NCI-H146 (cell line): Measurements from ENCODE around the gene PREX1.

ENCODE experiments used
- DNase-seq: peaks from one replicate; lab custom pipeline; 2025; lab: John Stamatoyannopoulos, UW

PREX1 gene

GRCh38 chr20:48698507-48699267, 129.1 kb downstream of the PREX1 start:
- DNase-seq, result no peak

- DNase-seq, result peak; percentile 19
Measured at GRCh38 chr20:48697845-48698491, 129.8 kb downstream of the PREX1 start.

DNA sequence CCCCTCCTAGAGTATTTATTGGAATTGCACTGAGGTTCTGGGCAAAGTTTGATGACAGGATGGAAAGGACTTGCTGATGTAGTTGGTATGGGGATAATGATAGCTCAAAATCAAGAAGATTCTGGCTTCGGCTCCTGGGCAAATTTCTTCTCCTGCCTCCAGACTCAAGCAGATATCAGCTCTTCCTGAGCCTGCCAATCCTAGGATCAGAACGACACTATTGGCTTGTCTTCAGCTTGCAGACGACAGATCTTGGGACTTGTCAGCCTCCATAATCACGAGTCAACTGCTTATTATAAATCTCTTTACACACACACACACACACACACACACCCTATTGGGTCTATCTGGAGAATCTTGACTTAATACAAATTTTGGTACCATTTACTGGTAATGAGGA, 131.1 kb downstream of the PREX1 start:
- no peak for DNase-seq

DNA sequence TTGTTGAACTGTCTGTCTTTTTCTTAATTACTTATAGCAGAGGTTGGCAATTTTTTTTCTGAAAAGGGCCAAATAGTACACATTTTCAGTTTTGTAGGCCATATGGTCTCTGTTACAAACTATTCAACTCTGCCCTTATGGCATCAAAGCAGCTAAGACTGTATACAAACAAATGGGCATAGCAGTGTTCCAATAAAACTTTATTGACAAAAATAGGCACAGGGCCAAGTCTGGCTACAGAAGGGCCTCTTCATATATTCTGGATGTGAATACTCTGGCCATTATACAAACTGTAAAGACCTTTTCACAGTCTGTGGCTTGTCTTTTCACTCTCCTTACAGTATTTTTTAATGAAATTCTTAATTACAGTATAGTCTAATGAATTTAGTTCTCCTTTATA, 132.1 kb downstream of the PREX1 start:
- DNase-seq, result no peak

DNA sequence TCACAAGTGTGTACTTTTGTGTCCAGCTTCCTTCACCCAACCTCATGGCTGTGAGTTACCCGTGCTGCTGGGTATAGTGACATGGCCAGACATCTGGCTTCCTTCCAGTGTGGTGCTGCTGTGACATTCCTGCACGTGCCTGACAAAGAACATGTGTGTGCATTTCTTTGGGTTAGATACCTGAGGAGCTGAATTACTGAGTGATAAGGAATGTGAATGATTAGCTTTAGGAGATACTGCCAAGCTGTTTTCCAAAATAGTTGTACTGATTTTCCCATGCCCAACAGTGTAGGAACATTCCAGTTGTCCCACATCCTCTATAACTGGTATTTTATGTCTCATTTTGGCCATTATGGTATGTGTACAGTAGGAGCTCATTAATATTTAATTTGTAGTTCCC, 132.5 kb downstream of the PREX1 start:
- DNase-seq, result no peak

- no peak for DNase-seq
Measured at GRCh38 chr20:48694381-48694865, 133.4 kb downstream of the PREX1 start.

GRCh38 chr20:48691523-48691922, 136.3 kb downstream of the PREX1 start:
- no peak for DNase-seq

DNA sequence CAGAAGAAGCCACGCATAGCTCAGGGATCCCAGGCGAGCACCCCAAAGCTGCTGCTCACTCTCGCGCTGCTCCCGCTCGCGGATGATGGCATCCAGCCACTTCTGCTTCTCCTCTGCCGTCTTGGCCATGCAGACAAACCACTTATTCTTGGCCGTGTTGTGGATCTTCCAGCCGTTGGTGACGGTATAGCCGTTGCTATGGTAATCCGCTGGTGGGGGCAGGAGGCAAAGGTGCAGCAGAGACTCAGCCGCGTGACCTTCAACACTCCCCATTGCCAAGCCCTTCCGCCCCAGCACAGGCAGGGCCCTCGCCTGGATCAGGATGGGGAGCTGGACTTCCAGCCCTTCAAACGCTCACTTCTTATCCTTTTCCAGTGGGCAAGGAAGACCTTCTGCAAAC, 136.9 kb downstream of the PREX1 start:
- no peak for DNase-seq

DNA sequence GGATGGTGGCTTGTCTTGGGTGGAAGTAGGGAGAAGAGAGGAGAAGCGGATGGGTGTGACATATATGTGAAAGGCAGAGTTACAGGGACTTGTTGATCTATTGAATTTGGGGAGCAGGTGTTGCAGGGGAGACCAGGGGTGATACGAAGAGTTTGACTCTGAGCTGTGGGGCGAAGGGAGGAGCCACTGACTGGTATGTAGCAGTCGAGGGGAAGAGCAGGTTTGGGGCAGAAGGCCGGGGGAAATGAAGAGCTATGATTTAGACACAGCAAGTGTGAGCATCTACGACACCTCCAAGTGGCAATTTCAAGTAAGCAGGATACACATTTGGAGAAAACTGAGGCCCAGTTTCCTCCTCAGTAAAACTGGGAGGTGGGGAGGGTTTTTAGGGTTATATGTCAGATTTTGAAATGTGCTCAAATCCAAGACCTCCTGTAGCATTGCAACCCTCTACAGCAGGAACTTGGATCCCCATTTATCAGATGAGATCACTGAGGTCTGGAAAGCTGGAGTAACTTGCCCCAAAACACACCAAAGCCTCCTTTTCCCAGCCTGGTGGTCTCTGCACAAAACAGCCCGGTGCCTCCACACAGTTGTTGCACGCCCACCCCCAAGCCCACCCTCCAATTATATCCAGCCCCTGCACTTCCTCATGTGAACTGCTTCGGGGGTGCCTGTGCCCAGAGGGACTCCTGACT, 137.8 kb downstream of the PREX1 start:
- DNase-seq, result no peak

GRCh38 chr20:48689388-48689787, 138.4 kb downstream of the PREX1 start:
- DNase-seq, result no peak

DNA sequence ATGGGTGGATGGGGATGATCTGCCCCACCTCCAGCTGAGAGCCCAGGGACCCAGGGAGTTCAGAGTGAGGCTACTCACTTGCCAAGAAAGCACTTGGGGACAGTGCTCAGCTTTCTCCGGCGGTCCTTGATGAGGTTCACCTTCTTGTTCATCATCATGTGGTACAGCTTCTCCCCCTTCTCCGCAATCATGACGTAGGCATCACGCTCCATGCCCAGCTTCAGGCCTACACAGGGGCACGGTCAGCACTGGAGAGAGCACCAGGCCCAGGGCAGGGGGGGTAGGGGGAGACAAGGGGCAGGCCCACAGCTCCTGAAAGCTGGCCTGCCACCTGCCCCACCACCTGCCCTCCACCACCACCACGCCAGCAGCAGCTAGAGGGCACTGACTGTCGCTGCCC, 139.2 kb downstream of the PREX1 start:
- DNase-seq, result no peak

DNA sequence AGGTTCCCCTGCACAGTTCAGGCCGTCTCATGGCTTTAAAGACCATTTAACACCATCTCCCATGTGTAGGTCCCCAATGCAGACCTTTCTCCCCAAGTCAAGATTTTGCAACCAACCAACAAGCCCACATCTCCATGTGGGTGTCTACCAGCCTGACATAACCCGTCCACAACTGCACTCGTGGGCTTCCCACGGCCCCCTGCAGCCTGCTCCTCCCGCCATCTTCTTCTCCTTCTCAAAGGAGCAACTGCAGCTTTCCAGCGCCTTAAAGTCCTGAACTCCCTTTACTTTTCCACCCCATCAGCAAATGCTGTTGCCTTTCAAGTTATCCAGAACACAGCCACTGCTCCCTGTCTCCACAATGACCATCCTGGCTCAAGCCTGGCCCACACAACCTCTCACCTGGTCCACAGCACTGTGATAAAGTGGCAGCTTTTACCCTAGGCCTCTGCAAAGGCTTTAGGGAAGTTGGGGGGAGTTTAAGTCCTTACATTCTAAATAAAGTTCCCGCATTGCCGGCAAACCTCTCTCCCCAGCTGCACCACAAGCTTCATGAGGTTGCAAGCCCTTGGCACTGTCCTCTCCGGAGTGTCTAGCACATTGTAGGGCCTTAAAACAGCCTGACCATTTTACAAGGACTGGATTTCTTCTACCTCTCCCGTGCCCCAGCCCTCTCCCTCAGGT, 140.5 kb downstream of the PREX1 start:
- DNase-seq, result no peak

DNA sequence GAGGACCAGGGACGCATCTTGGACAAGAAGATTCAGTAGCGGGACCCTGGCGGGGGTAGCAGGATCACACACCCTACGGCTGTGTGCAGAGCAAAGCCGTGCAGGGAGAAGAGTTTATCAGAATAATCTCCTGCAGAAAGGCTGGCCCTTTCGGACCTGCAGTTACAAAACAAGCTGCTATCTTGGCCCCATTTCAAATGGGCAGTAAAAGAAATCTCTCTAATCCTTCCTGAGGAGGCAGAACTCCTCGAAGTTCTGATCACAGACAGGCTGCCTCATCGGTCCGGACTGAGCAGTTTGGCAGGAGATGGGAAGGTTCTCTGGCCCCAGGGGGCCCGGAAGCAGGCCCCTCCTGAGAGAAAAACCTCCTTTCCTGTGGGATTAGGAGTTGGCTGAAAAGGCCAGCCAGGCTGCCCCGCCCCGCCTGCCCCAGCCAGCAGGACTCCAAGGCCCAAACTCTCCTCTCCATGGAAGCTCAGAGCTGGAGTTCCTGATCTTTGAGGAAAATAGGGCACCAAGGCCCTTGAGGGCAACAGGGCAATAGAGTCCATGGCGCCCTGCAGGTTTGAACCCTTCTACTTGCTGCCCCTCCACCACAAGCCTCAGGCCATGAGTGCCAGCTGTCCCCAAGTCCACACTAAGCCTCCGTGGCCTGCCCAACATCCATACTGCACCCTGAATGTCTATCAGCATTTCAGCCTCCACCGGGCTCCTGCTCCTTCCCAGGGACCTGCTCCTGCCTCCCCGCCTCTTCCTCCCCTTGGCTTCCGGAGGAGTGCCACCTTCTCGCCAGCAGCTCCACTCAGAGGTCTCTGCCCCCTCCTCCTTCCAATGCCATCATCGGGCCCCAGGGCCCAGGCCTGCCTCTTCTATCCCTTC, 141.3 kb downstream of the PREX1 start:
- no peak for DNase-seq

DNA sequence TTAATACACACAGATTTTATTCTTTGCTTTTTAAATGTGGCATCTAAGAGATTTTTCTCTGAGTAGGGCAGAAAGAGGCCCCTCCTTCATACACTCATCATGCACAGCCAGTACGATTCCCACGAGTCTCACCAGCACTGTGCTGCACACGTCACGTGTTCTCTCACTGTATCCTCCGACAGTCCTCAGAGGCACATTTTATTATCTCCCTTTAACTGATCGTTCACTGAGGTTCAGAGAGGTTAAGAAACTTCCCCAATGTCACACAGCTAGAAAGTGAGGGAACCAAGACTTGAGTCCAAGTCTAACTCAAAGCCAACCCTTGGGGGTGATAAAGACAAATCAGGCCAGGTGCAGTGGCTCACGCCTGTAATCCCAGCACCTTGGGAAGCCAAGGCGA, 142.5 kb downstream of the PREX1 start:
- DNase-seq, result no peak

GRCh38 chr20:48684501-48685041, 143.2 kb downstream of the PREX1 start:
- DNase-seq, result no peak

GRCh38 chr20:48683467-48684175, 144.2 kb downstream of the PREX1 start:
- DNase-seq, result no peak

DNA sequence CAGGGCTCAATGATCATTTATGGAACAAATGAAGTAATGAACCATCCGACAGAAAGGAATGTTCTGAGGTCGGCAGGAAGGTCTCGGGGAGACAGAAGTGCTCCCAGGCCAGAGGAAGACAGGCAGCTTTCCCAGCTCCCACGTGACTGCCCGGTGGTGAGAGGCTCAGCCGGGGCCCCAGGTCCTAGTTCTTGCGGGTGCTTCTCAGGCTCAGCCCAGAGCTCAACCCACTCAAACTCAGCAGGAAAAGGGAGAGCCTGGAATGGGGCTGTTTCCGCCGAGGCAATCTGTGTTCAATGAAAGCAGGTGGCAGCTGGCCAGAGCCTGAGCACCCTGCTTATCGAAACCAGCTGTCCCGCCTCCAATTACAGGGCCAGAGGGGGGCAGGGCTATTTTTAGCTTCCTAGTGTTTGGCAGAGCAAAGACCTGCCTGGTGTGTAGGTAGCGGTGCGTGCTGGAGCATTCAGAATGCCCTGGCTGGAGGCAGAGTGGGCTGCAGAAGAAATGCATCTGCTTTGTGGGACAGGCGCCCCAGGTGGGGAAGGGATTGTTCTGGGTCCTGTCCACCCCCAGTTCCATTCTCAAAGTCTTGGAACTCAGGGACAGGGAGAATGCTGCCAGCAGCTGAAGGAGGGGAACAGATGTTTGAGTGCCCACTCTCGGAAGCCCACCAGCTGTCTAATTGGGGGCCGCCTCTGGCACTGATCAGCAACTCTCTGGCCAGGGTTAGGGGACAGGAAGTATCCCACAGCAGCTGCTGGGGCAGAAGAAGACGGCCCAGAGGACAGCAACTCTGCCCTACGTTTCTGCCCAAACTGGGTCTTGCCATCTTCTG, 145.1 kb downstream of the PREX1 start:
- peak; percentile 99 for DNase-seq

GRCh38 chr20:48681873-48682426, 145.8 kb downstream of the PREX1 start:
- DNase-seq, result no peak

- DNase-seq, result no peak
Measured at GRCh38 chr20:48681201-48681872, 146.5 kb downstream of the PREX1 start.
